Panc1 (cell line): ENCODE measurements around the gene ARMH2.

Experiments
- POLR2AphosphoS5 ChIP-seq: IDR thresholded peaks from 2 replicates; pipeline ENCODE4 v1.6.1; 2012; ENCODE audit warnings: mild to moderate bottlenecking, low read depth, low read length, moderate library complexity
- REST ChIP-seq, 2 experiments: IDR thresholded peaks; 2 replicates each; pipeline ENCODE4 v1.6.1; 2011 to 2012; ENCODE audit warnings: low read depth in 2 of 2, control low read depth in 1 of 2, low read length in 1 of 2, mild to moderate bottlenecking in 1 of 2, moderate library complexity in 1 of 2; ENCODE audit not compliant: insufficient read depth in 1 of 2
- SIN3A ChIP-seq: IDR thresholded peaks from 2 replicates; pipeline ENCODE4 v1.6.1; 2012; ENCODE audit warnings: low read depth, mild to moderate bottlenecking, low read length, moderate library complexity, borderline replicate concordance; ENCODE audit not compliant: insufficient read depth
- TCF7L2 ChIP-seq: IDR thresholded peaks from 2 replicates; pipeline ENCODE4 v1.6.1; 2011; ENCODE audit warnings: mild to moderate bottlenecking, low read depth, low read length, inconsistent platforms
- TF ChIP-seq, protein P1 (sequence below): fragments of 450-650 bp; IDR thresholded peaks from 2 replicates; pipeline ENCODE4 v1.5.1; 2017; ENCODE audit warnings: mild to moderate bottlenecking

DNA sequence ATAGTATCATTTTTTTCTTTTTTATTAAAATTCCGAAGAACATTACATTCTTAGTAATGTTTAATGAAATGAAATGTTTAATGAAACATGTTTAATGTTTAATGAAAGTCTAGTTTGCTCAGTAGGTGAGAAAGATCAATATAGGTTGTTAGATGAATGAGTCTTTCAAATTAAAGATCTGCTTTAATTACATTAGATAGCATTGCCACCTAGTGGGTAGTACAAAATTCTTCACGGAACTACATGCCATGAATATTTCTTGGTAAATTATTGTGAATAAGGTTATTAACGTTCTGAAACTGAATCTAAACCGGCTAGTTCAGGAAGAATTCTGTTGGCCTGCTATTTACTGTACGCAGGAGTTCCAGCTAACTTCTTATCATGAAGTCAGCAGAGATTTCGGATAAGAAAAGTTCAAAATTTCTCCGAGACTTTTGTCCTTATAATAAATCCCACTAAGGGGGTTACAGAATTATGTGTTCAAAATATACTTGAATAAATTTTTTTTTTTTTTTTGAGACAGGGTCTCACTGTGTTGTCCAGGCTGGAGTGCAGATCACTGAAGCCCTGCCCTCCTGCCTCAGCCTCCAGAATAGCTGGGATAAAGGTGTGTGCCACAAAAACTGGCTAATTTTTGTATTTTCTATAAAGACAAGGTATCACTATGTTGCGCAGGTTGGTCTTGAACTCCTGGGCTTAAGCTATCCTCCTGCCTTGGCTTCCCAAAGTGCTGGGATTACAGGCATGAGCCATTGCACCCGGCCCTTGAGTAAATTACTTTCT, 31.8 kb downstream of the ARMH2 start:
- TF ChIP-seq, protein P1, sequence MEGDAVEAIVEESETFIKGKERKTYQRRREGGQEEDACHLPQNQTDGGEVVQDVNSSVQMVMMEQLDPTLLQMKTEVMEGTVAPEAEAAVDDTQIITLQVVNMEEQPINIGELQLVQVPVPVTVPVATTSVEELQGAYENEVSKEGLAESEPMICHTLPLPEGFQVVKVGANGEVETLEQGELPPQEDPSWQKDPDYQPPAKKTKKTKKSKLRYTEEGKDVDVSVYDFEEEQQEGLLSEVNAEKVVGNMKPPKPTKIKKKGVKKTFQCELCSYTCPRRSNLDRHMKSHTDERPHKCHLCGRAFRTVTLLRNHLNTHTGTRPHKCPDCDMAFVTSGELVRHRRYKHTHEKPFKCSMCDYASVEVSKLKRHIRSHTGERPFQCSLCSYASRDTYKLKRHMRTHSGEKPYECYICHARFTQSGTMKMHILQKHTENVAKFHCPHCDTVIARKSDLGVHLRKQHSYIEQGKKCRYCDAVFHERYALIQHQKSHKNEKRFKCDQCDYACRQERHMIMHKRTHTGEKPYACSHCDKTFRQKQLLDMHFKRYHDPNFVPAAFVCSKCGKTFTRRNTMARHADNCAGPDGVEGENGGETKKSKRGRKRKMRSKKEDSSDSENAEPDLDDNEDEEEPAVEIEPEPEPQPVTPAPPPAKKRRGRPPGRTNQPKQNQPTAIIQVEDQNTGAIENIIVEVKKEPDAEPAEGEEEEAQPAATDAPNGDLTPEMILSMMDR = no peak; the same call in 1 of the 2 replicates
- no peak for TF ChIP-seq POLR2AphosphoS5
- TF ChIP-seq REST (IDR thresholded peaks at IDR 0.05; ENCODE audit: insufficient read depth in 1 of 2, low read depth in 2 of 2, low read length in 1 of 2) = no peak
- no peak for TF ChIP-seq SIN3A
- no peak for TF ChIP-seq TCF7L2
